ENCODE data around the gene CCL16. TPM values are rescaled to one million over a fixed set of nuclear protein-coding genes. Genes with fewer than 3 reads are reported as not detected.
A peak's percentile ranks its signal among the peaks of the same experiment; 100 is the strongest.

Gene CCL16
- total RNA-seq, 1 donor from 2014 or later = not detected

DNA sequence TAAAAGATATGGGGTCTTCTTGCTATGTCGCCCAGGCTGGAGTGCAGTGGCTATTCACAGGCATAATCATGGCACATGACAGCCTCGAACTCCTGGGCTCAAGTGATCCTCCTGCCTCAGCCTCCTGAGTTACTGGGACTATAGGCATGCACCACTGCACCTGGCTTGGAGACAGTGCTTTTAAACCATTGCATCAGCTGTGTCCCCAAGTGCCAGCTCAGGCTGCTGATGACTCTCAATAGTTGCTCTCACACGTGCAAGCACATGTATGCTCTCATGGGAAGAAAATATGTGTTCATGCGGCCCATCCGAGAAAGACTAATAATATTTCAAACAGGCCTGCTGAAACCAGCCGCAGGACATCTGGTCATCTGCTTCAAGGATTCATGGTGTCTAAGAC lies 8.8 kb downstream of the CCL16 start:
- H3K27me3 ChIP-seq = no peaks in the 10 kb centered on the region
- DNase-seq (ENCODE audit: extremely low spot score in 2 of 2) = no peak
- H3K4me1 ChIP-seq = no peaks in the 10 kb centered on the region
- TF ChIP-seq, protein P1, sequence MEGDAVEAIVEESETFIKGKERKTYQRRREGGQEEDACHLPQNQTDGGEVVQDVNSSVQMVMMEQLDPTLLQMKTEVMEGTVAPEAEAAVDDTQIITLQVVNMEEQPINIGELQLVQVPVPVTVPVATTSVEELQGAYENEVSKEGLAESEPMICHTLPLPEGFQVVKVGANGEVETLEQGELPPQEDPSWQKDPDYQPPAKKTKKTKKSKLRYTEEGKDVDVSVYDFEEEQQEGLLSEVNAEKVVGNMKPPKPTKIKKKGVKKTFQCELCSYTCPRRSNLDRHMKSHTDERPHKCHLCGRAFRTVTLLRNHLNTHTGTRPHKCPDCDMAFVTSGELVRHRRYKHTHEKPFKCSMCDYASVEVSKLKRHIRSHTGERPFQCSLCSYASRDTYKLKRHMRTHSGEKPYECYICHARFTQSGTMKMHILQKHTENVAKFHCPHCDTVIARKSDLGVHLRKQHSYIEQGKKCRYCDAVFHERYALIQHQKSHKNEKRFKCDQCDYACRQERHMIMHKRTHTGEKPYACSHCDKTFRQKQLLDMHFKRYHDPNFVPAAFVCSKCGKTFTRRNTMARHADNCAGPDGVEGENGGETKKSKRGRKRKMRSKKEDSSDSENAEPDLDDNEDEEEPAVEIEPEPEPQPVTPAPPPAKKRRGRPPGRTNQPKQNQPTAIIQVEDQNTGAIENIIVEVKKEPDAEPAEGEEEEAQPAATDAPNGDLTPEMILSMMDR (IDR thresholded peaks at IDR 0.05) = no peak
- TF ChIP-seq POLR2AphosphoS5 (IDR thresholded peaks at IDR 0.05; ENCODE audit: insufficient read depth in 1 of 2, low read depth in 1 of 2) (no peak), POLR2A (IDR thresholded peaks at IDR 0.05) (no peak)
- intact Hi-C loops (cut with DNase I) = loop anchor here (10.0 kb wide), 2 partner anchors 172 to 512 kb away; partner anchors contain the start of gene ZNHIT3
- no peak overlapping the region for H3K4me3 ChIP-seq
- no peak overlapping the region for H3K27ac ChIP-seq
- no peaks in the 10 kb centered on the region for H3K9me3 ChIP-seq
- H3K36me3 ChIP-seq = no peaks in the 10 kb centered on the region

DNA sequence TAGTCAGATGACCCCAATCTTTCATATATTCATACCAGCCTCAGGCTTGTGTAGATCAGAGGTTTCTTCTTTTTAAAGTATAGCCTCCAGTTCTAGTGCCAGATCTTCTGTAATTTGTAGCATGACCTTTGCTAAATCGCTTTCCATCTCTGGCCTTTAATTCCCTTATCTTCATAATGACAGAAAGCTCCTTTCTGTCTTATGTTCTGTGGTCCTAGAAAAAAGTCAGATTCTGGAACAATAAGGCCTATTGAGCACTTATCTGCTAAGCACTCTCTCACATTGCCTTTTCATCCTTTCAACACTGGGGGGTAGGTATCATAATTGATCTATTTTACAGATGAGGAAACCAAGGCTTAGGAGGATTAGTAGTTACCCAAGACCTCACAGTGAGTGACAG lies 9.2 kb downstream of the CCL16 start:
- Histone ChIP-seq H3K9me3 (no peaks in the 10 kb centered on the region), H3K27ac (no peak overlapping the region), H3K4me3 (no peak overlapping the region), H3K4me1 (no peaks in the 10 kb centered on the region), H3K27me3 (no peaks in the 10 kb centered on the region), H3K36me3 (no peaks in the 10 kb centered on the region)
- TF ChIP-seq POLR2AphosphoS5 (IDR thresholded peaks at IDR 0.05; ENCODE audit: insufficient read depth in 1 of 2, low read depth in 1 of 2) = no peak
- TF ChIP-seq POLR2A (IDR thresholded peaks at IDR 0.05) = no peak
- TF ChIP-seq, protein P1 (IDR thresholded peaks at IDR 0.05) = no peak
- intact Hi-C loops (cut with DNase I) = loop anchor here (10.0 kb wide), 2 partner anchors 173 to 513 kb away; partner anchors contain the start of gene ZNHIT3
- DNase-seq (ENCODE audit: extremely low spot score in 2 of 2) = no peak

DNA sequence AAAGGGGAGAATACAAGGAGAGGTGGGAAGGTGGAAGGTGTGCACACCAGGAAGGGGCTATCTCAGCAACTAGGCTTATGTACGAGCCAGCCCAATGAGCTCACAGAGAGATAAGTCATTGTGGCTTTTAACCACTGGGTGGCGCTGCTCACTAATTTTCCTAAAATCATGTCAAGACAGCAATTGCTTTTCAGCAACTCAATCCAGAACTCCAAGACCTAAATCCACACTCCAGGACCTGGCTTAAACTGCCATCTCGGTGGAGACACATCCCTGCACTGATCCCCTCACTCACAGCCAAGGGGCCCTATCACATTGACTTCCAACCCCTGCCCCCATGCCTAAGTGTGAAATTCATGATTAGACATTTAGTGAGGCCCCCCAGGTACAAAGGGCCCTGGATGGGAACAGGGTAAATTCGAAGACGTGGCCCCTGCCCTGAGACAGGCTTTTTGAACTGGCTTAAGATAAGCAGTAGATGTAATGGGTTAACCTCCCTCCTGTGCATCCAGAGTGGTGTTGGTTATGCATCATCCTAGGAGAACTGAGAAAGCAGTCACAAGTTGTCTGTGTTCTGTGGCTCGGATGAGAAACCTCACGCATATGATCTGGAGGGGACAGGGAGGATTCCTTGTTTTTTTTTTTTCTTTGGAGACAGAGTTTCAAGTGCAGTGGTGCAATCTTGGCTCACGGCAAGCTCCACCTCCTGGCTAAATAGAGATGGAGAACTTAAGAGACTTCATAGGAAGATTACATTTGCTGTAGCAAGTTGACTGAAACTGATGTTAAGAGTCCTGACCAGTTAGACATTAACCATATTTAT lies 11.5 kb downstream of the CCL16 start:
- Histone ChIP-seq H3K27me3 (no peaks in the 10 kb centered on the region), H3K36me3 (no peaks in the 10 kb centered on the region), H3K9me3 (no peaks in the 10 kb centered on the region), H3K4me1 (no peaks in the 10 kb centered on the region), H3K4me3 (no peak overlapping the region), H3K27ac (no peak overlapping the region)
- TF ChIP-seq, protein P1 (IDR thresholded peaks at IDR 0.05) = peak; percentile 68 to 80 (median 77)
- TF ChIP-seq POLR2AphosphoS5 (IDR thresholded peaks at IDR 0.05; ENCODE audit: insufficient read depth in 1 of 2, low read depth in 1 of 2) (no peak), POLR2A (IDR thresholded peaks at IDR 0.05) (no peak)
- peak in 1 of 2 donors; percentile 85 for DNase-seq (ENCODE audit: extremely low spot score in 2 of 2)
- intact Hi-C loops (cut with DNase I) = loop anchor here (10.0 kb wide), 2 partner anchors 175 to 515 kb away; partner anchors contain the start of gene ZNHIT3

DNA sequence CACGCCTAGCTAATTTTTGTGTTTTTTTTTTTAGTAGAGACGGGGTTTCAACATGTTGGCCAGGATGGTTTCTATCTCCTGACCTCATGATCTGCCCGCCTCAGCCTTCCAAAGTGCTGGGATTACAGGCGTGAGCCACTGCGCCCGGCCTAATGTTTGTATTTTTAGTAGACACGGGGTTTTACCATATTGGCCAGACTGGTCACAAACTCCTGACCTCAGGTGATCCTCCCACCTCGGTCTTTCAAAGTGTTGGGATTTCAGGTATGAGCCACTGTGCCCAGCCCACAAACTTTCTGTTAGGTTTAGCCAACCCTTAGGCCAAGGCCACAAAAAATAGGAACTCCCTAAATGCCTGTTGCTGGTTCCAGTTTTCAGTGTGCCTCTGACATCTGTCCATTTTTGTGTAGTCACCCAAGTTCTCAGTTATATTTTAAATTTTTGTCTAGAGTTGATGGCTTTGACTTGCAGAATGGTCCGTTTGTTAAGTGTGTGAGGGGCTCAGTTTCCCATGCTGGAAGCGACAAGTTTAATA lies 12.7 kb downstream of the CCL16 start:
- peak in 1 of 2 donors; percentile 56 for DNase-seq (ENCODE audit: extremely low spot score in 2 of 2)
- Histone ChIP-seq H3K4me3 (no peak overlapping the region), H3K9me3 (no peaks in the 10 kb centered on the region), H3K36me3 (no peaks in the 10 kb centered on the region), H3K4me1 (no peaks in the 10 kb centered on the region), H3K27ac (no peak overlapping the region), H3K27me3 (no peaks in the 10 kb centered on the region)
- intact Hi-C loops (cut with DNase I) = no loop called here
- TF ChIP-seq, protein P1 (IDR thresholded peaks at IDR 0.05) = no peak
- TF ChIP-seq POLR2AphosphoS5 (IDR thresholded peaks at IDR 0.05; ENCODE audit: insufficient read depth in 1 of 2, low read depth in 1 of 2) (no peak), POLR2A (IDR thresholded peaks at IDR 0.05) (no peak)

DNA sequence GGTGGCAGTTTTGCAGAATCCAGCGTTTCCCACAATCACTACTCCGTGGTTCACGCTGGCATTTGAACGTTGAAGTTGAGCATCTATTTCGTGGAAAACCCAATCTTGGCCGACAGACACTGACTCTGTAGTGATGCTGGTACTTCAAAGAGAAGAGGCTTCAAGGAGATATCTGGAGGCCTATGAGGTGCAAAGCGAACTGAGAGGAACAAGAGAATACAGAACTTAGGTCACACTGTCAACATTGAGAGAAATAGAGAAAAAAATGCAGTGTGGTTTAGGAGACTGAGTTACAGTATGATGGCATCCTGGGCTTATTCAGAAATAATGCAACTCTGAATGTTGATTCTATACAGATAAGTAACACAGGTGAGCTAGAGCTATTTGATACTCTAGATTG lies 16.0 kb downstream of the CCL16 start:
- intact Hi-C loops (cut with DNase I) = no loop called here

More for the DNA sequence above, 16.0 kb downstream of the CCL16 start:
- Histone ChIP-seq H3K27me3 (no peaks in the 10 kb centered on the region), H3K4me1 (no peaks in the 10 kb centered on the region), H3K27ac (no peak overlapping the region), H3K9me3 (no peaks in the 10 kb centered on the region), H3K36me3 (no peaks in the 10 kb centered on the region), H3K4me3 (no peak overlapping the region)
- TF ChIP-seq POLR2AphosphoS5 (IDR thresholded peaks at IDR 0.05; ENCODE audit: insufficient read depth in 1 of 2, low read depth in 1 of 2) = no peak
- no peak for TF ChIP-seq POLR2A (IDR thresholded peaks at IDR 0.05)
- TF ChIP-seq, protein P1 (IDR thresholded peaks at IDR 0.05) = no peak
- DNase-seq (ENCODE audit: extremely low spot score in 2 of 2) = no peak
